GM18951 (cell line): Measurements from ENCODE around the gene ASCL5.
"Not testable (repeated sequence)": the region's sequence is repeated elsewhere in the genome, so short reads cannot be mapped to it uniquely, and the experiment has no call there.

Source experiments
- POLR2A ChIP-seq: IDR thresholded peaks from 4 replicates; pipeline ENCODE4 v1.6.1; 2011; ENCODE audit warnings: mild to moderate bottlenecking; ENCODE audit not compliant: insufficient read length, insufficient read depth; ENCODE audit errors: extremely low read depth
- in situ Hi-C: fragments of 300-500 bp; cut with MboI; formaldehyde crosslinking; loops from one replicate; pipeline ENCODE4 v1.12.0; 2022; ENCODE audit warnings: low sequenced_read_pairs, mixed read lengths, inconsistent platforms; ENCODE audit not compliant: unreplicated experiment

Gene ASCL5

DNA sequence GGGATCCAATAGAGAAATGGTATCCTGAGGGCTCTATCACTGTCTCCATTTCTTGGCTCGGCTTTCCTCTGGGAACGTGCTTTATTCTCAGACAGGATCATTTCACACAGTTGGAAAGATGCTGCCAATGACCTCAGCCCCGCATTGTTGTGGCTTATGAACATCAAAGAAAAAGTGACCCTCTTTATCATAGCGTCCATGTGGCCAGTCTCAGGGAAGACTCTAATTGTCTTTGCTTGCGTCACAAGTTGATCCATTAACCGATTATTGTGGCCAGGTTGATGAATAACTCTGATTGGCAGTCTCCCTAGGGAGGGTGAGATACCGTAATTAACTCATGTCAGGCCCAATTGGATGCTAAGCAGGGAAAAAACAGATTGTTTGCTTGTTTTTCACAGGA, 37.7 kb upstream of the ASCL5 start:
- no peak for TF ChIP-seq POLR2A
- in situ Hi-C loops, result no loop called here

DNA sequence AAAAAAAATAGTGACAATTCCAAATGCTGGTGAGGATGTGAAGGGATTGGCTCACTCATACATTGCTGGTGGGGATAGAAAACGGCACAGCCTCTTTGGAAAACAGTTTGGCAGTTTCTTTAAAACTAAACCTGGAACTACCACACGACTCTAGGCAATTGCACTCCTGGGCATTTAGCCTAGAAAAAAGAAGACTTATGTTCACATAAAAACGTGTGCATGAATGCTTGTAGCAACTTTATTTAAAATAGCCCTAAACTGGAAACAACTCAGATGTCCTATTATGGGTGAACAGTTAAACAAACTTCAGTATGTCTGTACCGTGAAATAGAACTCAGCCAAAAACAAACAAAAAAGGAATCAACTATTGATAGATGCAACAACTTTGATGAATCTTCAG, 36.7 kb upstream of the ASCL5 start:
- TF ChIP-seq POLR2A, result no peak
- in situ Hi-C loops, result no loop called here

DNA sequence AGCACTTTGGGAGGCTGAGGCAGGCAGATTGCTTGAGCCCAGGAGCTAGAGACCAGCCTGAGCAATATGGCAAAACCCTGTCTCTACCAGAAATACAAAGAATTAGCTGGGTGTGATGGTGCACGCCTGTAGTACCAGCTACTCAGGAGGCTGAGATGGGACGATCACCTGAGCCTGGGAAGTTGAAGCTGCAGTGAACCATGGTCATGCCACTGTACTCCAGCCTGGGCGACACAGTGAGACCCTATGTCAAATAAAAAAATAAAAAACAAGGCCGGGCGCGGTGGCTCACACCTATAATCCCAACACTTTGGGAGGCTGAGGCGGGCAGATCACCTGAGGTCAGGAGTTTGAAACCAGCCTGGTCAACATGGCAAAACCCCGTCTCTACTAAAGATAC, 36.1 kb upstream of the ASCL5 start:
- in situ Hi-C loops, result not testable (repeated sequence)

DNA sequence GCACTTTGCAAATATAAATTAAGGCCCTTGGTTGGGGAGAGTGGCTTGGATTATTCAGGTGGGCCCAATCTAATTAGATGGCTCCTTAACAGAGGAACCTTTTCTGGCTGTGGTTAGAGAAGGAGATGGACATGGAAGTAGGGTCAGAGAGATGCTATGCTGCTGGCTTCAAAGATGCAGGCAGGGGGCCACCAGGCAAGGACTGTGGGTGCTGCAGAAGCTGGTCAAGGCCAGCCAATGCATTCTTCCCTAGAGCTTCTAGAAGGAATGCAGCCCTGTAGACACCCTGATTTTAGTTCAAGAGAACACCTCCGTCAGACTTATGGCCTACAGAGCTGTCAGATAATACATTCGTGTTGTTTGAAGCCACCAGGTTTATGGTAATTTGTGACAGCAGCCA, 31.0 kb upstream of the ASCL5 start:
- in situ Hi-C loops, result no loop called here
- no peak for TF ChIP-seq POLR2A

DNA sequence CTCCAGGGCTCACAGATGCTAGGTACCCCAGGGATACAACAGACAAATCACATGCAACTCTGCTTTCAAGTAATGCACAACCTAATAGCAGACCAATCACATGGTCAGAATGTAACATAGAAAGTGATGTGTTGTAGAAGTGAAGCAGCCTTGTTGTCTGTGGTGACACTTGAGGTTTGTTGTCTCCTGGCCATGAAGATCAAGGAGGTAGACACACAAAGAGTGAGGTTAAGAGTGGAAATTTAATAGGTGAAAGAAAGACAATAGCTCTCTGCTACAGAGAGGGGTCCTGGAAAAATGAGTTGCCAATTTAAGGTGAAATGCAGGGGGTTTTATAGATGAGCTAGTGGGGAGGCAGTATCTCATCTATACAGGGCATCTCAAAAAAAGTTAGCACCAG, 29.8 kb upstream of the ASCL5 start:
- in situ Hi-C loops, result no loop called here

DNA sequence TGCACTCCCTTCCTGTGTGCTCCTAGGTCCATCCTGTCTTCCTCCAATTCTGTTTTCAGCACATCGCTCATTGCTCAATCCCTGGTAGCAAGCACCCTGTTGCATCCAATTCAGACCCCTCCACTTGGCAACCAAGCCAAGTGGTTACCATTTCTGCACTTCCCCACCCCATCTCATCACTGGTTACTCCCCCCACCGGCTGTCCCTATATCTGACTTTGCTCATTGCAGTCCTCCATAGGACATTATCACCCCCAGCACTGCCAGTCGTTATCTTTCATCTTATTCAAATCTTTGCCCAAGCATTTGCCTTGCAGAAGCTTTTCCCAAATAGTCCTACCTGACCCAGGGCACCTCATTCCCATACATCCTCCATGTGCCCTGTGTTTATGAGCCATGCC, 29.4 kb upstream of the ASCL5 start:
- no peak for TF ChIP-seq POLR2A
- in situ Hi-C loops, result no loop called here

More for the DNA sequence above, 29.8 kb upstream of the ASCL5 start:
- TF ChIP-seq POLR2A, result no peak

DNA sequence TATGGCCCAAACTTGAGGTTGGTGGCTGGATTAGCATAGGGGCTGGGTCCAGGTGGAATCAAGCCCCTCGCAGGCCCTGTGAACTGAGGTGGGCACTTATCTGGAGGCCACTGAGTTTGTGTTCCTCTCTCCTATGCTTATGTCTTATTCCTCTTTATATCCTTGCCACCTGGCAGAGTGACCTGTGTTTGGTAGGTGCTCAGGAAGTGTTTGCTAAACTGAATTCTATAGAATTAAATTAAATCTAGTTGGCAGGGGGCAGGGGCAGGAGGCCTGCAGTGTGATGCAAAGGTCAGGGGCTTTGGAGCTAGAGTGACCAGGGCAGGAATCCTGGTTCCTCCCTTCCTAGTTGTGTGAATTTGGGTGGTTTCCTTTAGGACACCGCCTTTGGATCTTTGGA, 28.4 kb upstream of the ASCL5 start:
- in situ Hi-C loops, result no loop called here
- TF ChIP-seq POLR2A, result no peak

DNA sequence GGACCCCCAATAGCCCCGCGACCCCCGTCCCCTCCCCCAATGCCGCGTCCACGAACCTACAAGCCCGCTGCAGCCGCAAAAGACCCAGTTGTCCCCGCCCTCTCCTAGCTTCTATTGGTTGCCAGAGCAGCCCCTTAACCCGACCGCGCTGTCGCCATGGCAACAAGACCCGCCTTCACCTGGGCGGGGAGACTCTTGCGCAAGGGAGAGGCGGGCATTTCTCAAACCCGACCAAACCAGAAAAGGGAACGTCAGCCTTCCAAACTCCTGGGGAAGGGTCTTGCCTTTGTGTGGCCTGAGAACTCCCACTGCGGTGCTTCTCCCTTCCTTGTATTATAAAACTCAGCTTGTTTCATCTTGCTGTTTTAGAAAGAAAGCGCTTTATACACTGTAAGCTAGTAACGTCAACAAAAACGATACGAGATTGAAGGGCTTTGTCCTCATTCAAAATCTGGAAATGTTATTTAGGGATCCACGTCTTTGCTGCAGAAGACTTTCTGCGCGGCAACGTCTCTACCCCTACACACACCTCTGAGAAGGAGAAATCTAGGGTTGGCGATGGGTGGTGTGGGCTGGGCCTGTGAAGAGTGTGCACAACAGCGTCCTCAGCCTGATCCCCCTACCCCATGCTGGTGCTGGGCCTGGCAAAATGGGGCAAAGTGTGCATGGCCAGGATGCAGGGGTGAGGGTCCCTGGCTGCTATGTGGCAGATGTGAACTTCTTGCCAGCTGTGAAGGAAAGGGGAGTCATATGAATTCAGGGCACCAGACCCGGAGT, 27.6 kb upstream of the ASCL5 start, which contains the start of gene TMEM9:
TMEM9 (minus strand) TSS at position 86 of the 777 bp plus-strand sequence. CDS start 551 bp downstream, outside the sequence.
- TF ChIP-seq POLR2A, result no peak
- in situ Hi-C loops, result no loop called here

DNA sequence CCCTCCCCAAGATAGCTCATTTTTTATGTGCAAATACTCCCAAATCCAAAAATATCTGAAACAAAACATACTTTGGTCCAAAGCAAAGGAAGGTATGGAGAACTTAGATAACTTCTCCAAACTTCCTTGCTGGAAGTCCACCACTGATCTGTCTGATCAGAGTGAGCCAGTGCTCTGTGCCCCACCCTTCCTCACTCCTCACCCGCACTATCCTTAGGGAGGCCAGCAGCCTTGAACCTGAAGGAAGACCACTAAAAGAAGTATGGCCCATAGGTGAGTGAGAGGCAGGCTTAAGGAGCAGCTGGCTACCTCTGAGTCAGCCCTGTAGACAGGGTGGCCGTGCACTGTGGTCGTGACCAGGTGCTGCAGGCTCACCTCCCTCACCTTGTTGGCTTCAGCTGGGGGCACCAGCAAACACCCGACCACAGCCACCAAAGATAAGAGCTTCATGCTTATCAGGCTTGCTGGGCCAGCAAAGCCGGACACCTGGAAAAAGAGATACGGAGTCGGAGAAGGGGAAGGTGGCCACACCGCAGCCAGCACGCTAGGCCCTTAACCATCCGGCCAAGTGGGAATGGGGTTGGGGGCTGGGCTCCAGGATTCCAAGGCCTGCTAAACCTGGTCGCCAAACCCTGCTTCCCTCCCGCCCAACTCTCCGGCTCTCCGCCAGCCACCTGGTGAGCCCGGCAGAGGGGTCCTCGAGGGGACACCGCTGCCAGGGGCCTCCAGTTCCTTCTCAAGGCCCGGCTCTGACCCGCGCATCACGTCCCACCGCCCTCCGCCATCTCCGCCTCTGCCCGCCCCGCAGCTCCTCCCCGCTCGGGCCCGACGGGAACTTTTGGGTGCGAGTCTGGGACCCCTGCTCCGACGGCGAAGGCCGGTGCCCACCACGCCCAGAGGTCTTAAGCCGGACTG, 26.7 kb upstream of the ASCL5 start:
- peak; percentile 43 for TF ChIP-seq POLR2A
- in situ Hi-C loops, result no loop called here

DNA sequence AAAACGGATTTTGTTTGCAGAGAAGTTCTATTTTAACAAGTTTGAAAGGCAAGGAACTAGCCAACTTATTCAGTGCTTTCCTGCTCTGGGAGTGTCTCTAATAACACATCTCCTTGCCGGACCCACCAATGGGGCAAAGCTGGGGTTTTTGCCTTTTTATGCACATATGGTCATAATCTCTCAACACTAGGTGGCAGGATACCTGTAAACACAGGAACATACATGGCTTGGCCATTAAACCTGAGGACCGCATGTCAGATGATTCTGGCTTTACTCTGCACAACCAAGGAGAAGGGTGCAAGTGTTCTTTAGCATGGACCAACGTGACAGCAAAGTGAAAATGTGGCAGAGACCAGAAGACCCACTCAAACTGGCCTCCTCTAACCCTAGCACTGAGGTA, 22.4 kb upstream of the ASCL5 start:
- TF ChIP-seq POLR2A, result no peak
- in situ Hi-C loops, result no loop called here

DNA sequence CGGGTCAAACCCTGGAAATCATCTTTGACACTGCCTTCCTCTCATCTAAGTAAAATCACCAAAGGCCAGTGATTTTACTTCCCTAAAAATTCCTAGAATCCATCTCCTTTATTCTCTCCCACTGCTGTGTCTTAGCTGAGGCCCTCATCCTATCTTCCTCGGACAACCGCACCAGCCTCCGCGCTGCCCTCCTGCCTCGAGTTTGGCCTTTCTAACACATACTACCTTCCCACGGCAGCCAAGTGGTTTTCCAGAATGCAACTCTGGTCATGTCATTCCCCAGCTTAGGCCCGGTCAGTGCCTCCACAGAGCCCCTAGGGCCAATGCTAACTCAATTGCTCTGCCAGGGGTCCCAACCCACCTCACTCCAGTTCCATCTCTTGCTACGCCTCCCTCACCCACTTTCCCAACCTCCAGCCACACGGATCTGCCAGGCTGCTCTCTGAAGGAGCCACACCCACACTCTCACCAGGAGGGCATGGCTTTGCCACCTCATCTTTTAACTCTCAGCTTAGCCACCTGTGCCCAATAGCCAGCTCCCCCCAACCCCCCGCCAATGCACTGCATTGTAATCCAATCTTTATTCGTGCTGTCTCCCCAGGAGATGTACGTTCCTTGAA, 20.5 kb upstream of the ASCL5 start:
- TF ChIP-seq POLR2A, result no peak
- in situ Hi-C loops, result no loop called here

DNA sequence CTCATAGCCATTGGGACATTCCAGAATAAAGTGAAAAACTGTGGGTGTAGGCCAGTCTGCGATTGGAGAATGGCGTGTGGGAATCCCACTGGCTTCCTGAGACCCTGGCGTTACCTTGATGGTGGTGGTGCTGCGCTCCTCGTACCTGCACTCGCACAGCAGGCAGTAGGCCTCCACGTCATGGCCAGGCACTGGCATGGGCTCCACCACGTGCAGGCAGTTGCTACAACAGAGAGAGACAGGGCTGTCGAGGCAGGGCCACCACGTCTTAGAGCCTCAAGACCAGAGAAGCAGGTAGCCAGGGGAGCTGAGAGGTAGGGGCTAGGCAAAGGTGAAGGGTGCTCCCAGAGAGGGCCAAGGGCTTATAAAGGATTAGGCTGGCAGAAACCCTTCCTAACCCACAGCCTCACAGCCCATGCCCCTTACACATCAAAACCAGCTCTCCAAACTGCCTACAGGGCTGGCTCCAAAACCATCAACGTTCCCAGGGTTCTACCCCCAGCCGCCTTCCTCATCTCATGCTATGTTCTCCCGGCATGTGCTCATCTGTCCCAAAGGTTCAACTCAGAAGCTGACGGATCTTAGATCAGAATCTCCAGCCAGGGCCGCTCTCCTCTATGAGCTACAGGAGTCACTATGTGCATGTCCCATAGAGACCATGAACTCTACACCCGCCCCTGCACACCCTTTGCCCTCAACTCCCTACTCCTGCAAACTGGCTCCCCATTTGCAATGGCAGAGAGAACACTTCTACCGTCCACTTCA, 19.8 kb upstream of the ASCL5 start:
- in situ Hi-C loops, result no loop called here
- TF ChIP-seq POLR2A, result no peak

DNA sequence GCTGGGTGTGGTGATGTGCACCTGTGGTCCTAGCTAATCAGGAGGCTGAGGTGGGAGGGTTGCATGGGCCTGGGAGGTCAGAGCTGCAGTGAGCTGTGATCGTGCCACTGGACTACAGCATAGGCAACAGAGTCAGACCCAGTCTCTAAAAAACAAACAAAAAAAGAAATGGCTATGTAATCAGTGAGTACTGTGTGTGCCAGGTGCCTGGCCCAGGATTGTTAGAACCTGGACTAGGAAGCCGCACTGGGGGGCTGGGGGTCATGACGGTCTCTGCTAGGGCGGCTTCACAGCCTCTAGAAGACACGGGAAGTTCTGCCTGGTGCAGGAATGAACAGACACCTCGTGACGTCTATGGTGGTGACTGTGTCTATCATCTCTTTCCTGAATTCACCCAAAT, 18.8 kb upstream of the ASCL5 start:
- TF ChIP-seq POLR2A, result no peak
- in situ Hi-C loops, result no loop called here
